GM18502 (cell line): ENCODE data around the gene PLXNB2.

Source experiments
- ATAC-seq: cut with Tn5 transposase; IDR thresholded peaks from one replicate; pipeline ENCODE4 v1.9.1; 2021; ENCODE audit warnings: mild to moderate bottlenecking; ENCODE audit not compliant: unreplicated experiment, poor library complexity

PLXNB2 gene

GRCh38 chr22:50268655-50269113 lies 38.8 kb downstream of the PLXNB2 start:
- no peak for ATAC-seq

- ATAC-seq, result no peak
Measured at GRCh38 chr22:50267591-50268390, 39.7 kb downstream of the PLXNB2 start.

- no peak for ATAC-seq
Measured at GRCh38 chr22:50266994-50267393, 40.5 kb downstream of the PLXNB2 start.

GRCh38 chr22:50264946-50265669 lies 42.3 kb downstream of the PLXNB2 start:
- no peak for ATAC-seq

GRCh38 chr22:50264104-50264745 lies 43.2 kb downstream of the PLXNB2 start:
- ATAC-seq, result no peak

- ATAC-seq, result no peak
Measured at GRCh38 chr22:50262973-50263617, 44.4 kb downstream of the PLXNB2 start.

- no peak for ATAC-seq
Measured at GRCh38 chr22:50262460-50262911, 45.0 kb downstream of the PLXNB2 start.

GRCh38 chr22:50261615-50262459 lies 45.6 kb downstream of the PLXNB2 start, which contains the start of gene MAPK12:
MAPK12 (minus strand) TSS chr22:50261683; CDS start chr22:50261509, 174 bp downstream.
- ATAC-seq, result no peak

GRCh38 chr22:50260801-50261614 lies 46.4 kb downstream of the PLXNB2 start:
- ATAC-seq, result no peak

- no peak for ATAC-seq
Measured at GRCh38 chr22:50260434-50260800, 47.0 kb downstream of the PLXNB2 start.

- ATAC-seq, result no peak
Measured at GRCh38 chr22:50259302-50259701, 48.1 kb downstream of the PLXNB2 start.

GRCh38 chr22:50258361-50259292 lies 48.8 kb downstream of the PLXNB2 start:
- ATAC-seq, result no peak

- ATAC-seq, result no peak
Measured at GRCh38 chr22:50257451-50258360, 49.7 kb downstream of the PLXNB2 start.

GRCh38 chr22:50257041-50257440 lies 50.4 kb downstream of the PLXNB2 start:
- no peak for ATAC-seq

- no peak for ATAC-seq
Measured at GRCh38 chr22:50256258-50256862, 51.1 kb downstream of the PLXNB2 start.

- ATAC-seq, result no peak
Measured at GRCh38 chr22:50255607-50256006, 51.8 kb downstream of the PLXNB2 start.
